ENCODE measurements around the gene GSTM4. TPM values are rescaled to one million over a fixed set of nuclear protein-coding genes. Genes with fewer than 3 reads are reported as not detected.
"Not testable (repeated sequence)": the region's sequence is repeated elsewhere in the genome, so short reads cannot be mapped to it uniquely, and the experiment has no call there.

Gene GSTM4
- total RNA-seq, 1 donor from 2014 or later = 10.4 TPM

DNA sequence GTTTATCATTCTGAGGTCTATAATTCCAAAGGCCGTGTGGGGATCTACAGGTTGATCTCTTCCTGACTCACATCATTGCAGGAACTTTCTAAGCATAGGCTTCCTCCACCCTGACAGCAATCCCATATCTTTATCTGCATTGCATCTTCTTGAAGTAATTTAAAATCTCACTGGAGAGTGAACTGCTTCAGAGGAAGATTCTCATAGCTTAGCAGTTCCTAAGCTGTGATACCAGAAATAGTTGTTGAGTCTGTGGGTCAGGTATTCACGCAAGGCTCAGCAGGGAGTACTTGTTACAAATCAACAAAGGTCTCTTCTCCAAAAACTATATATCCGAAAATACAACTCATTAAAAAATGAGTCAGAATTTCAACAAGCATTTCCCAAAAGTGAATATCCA, 39.2 kb downstream of the GSTM4 start:
- not testable (repeated sequence) for H3K27ac ChIP-seq (ENCODE audit: low read depth, low read length); H3K27me3 ChIP-seq (ENCODE audit: control insufficient read depth in 3 of 3, insufficient read depth in 3 of 3, low read length in 3 of 3); H3K4me1 ChIP-seq (ENCODE audit: control insufficient read depth in 3 of 3, insufficient read depth in 3 of 3, low read length in 3 of 3); H3K4me3 ChIP-seq (ENCODE audit: low read length in 3 of 3); H3K9ac ChIP-seq (ENCODE audit: low read depth in 1 of 3, low read length in 3 of 3); H3K36me3 ChIP-seq (ENCODE audit: control insufficient read depth in 3 of 3, insufficient read depth in 3 of 3, low read length in 3 of 3); H3K9me3 ChIP-seq (ENCODE audit: control insufficient read depth in 3 of 3, low read length in 3 of 3)

DNA sequence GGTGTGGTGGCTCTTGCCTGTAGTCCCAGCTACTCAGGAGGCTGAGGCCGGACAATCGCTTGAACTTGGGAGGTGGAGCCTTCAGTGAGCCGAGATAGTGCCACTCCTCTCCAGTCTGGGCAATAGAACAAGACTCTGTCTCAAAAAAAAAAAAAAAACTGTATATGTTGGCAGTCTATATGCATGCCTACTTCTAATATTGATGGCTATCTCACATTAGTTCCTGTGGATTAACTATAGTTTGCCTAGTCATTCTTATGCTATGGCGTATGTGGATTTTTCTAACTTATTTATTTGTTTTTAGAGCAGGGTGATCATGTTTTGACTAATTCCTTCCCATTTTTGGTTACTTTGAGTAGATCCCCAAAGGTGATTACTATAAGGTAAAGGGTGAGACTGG, 41.2 kb downstream of the GSTM4 start:
- no peak overlapping the region for H3K4me3 ChIP-seq (ENCODE audit: low read length in 3 of 3)
- no peak overlapping the region for H3K27ac ChIP-seq (ENCODE audit: low read depth, low read length)
- no peak overlapping the region for H3K9ac ChIP-seq (ENCODE audit: low read depth in 1 of 3, low read length in 3 of 3)
- no peaks in the 10 kb centered on the region for H3K36me3 ChIP-seq (ENCODE audit: control insufficient read depth in 3 of 3, insufficient read depth in 3 of 3, low read length in 3 of 3)
- H3K27me3 ChIP-seq (ENCODE audit: control insufficient read depth in 3 of 3, insufficient read depth in 3 of 3, low read length in 3 of 3) = no peaks in the 10 kb centered on the region
- no peaks in the 10 kb centered on the region for H3K9me3 ChIP-seq (ENCODE audit: control insufficient read depth in 3 of 3, low read length in 3 of 3)
- no peaks in the 10 kb centered on the region for H3K4me1 ChIP-seq (ENCODE audit: control insufficient read depth in 3 of 3, insufficient read depth in 3 of 3, low read length in 3 of 3)

DNA sequence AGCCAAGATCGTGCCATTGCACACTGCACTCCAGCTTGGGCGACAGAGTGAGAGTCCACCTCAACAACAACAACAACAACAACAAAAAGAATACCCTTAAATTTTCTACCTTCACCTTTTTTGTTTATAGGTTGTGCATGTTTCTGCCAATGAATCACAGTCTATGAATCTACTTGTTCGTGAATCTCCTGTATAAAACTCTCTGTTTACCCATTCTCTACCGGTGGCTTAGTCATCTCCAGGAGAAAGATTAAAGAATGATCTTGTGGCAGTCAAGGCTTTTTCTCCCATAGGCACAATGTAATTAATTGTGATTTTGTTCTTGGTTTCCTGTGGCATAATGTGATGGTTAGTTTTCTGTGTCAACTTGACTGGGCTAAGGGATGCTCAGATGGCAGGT, 42.0 kb downstream of the GSTM4 start:
- H3K27me3 ChIP-seq (ENCODE audit: control insufficient read depth in 3 of 3, insufficient read depth in 3 of 3, low read length in 3 of 3); H3K4me1 ChIP-seq (ENCODE audit: control insufficient read depth in 3 of 3, insufficient read depth in 3 of 3, low read length in 3 of 3); H3K9ac ChIP-seq (ENCODE audit: low read depth in 1 of 3, low read length in 3 of 3); H3K4me3 ChIP-seq (ENCODE audit: low read length in 3 of 3); H3K9me3 ChIP-seq (ENCODE audit: control insufficient read depth in 3 of 3, low read length in 3 of 3); H3K36me3 ChIP-seq (ENCODE audit: control insufficient read depth in 3 of 3, insufficient read depth in 3 of 3, low read length in 3 of 3); H3K27ac ChIP-seq (ENCODE audit: low read depth, low read length): not testable (repeated sequence)

DNA sequence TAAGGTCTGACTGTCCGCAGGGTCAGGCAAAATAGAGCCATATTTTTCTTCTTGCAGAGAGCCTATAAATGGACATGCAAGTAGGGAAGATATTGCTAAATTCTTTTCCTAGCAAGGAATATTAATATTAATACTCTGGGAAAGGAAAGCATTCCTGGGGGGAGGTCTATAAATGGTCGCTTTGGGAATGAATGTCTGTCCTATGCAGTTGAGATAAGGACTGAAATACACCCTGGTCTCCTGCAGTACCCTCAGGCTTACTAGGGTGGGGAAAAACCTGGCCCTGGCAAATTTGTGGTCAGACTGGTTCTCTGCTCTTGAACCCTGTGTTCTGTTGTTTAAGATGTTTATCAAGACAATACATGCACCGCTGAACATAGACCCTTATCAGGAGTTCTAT, 47.0 kb downstream of the GSTM4 start:
- not testable (repeated sequence) for H3K9me3 ChIP-seq (ENCODE audit: control insufficient read depth in 3 of 3, low read length in 3 of 3); H3K9ac ChIP-seq (ENCODE audit: low read depth in 1 of 3, low read length in 3 of 3); H3K27me3 ChIP-seq (ENCODE audit: control insufficient read depth in 3 of 3, insufficient read depth in 3 of 3, low read length in 3 of 3); H3K4me3 ChIP-seq (ENCODE audit: low read length in 3 of 3); H3K27ac ChIP-seq (ENCODE audit: low read depth, low read length); H3K4me1 ChIP-seq (ENCODE audit: control insufficient read depth in 3 of 3, insufficient read depth in 3 of 3, low read length in 3 of 3); H3K36me3 ChIP-seq (ENCODE audit: control insufficient read depth in 3 of 3, insufficient read depth in 3 of 3, low read length in 3 of 3)

DNA sequence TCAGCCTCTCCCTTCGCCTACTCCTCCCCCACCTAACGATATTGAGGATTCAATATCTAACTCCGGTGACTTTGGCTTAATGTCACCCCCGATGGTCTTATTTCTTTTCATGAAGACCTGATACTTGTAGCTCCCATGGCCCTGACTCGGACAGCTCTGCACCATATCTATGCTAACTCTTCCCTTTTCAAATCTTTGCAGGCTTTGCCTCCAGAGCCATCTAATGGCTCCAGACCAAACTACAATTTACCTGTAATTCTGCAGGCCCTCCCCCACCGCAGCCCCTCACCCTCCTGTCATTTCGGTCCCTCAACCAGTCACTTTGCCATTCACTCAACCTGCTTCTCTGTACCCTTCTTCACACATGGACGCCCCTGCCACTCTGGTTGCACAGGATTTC, 48.3 kb downstream of the GSTM4 start:
- H3K4me1 ChIP-seq (ENCODE audit: control insufficient read depth in 3 of 3, insufficient read depth in 3 of 3, low read length in 3 of 3) = no peaks in the 10 kb centered on the region
- no peak overlapping the region for H3K9ac ChIP-seq (ENCODE audit: low read depth in 1 of 3, low read length in 3 of 3)
- no peaks in the 10 kb centered on the region for H3K27me3 ChIP-seq (ENCODE audit: control insufficient read depth in 3 of 3, insufficient read depth in 3 of 3, low read length in 3 of 3)
- H3K36me3 ChIP-seq (ENCODE audit: control insufficient read depth in 3 of 3, insufficient read depth in 3 of 3, low read length in 3 of 3) = no peaks in the 10 kb centered on the region
- no peak overlapping the region for H3K27ac ChIP-seq (ENCODE audit: low read depth, low read length)
- H3K4me3 ChIP-seq (ENCODE audit: low read length in 3 of 3) = no peak overlapping the region
- no peaks in the 10 kb centered on the region for H3K9me3 ChIP-seq (ENCODE audit: control insufficient read depth in 3 of 3, low read length in 3 of 3)

DNA sequence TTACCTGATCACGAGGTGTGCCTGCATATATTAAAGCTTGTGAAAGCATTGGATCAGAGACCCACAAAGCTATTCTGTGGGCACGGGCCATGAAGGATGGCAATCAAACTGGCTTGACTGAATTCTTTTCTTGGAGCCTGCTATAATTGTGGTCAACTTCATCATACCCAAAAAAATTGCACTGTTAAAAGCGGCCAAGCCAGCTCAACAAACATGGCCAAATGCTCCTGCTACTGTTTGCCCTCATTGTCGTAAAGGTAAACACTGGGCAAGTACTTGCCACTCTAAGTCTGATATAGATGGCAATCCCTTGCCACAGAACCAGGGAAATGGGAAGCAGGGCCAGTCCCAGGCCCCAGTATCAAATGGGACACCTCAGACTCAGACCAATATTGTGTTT, 49.5 kb downstream of the GSTM4 start:
- H3K9ac ChIP-seq (ENCODE audit: low read depth in 1 of 3, low read length in 3 of 3) = no peak overlapping the region
- no peak overlapping the region for H3K27ac ChIP-seq (ENCODE audit: low read depth, low read length)
- no peaks in the 10 kb centered on the region for H3K36me3 ChIP-seq (ENCODE audit: control insufficient read depth in 3 of 3, insufficient read depth in 3 of 3, low read length in 3 of 3)
- H3K4me3 ChIP-seq (ENCODE audit: low read length in 3 of 3) = no peak overlapping the region
- H3K27me3 ChIP-seq (ENCODE audit: control insufficient read depth in 3 of 3, insufficient read depth in 3 of 3, low read length in 3 of 3) = no peaks in the 10 kb centered on the region
- H3K4me1 ChIP-seq (ENCODE audit: control insufficient read depth in 3 of 3, insufficient read depth in 3 of 3, low read length in 3 of 3) = no peaks in the 10 kb centered on the region
- no peaks in the 10 kb centered on the region for H3K9me3 ChIP-seq (ENCODE audit: control insufficient read depth in 3 of 3, low read length in 3 of 3)

DNA sequence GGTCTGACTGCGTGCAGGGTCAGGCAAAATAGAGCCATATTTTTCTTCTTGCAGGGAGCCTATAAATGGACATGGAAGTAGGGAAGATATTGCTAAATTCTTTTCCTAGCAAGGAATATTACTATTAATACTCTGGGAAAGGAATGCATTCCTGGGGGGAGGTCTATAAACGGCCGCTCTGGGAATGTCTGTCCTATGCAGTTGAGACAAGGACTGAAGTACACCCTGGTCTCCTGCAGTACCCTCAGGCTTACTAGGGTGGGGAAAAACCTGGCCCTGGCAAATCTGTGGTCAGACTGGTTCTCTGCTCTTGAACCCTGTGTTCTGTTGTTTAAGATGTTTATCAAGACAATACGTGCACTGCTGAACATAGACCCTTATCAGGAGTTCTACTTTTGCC, 53.0 kb downstream of the GSTM4 start:
- H3K9me3 ChIP-seq (ENCODE audit: control insufficient read depth in 3 of 3, low read length in 3 of 3); H3K4me1 ChIP-seq (ENCODE audit: control insufficient read depth in 3 of 3, insufficient read depth in 3 of 3, low read length in 3 of 3); H3K36me3 ChIP-seq (ENCODE audit: control insufficient read depth in 3 of 3, insufficient read depth in 3 of 3, low read length in 3 of 3); H3K4me3 ChIP-seq (ENCODE audit: low read length in 3 of 3); H3K27me3 ChIP-seq (ENCODE audit: control insufficient read depth in 3 of 3, insufficient read depth in 3 of 3, low read length in 3 of 3); H3K27ac ChIP-seq (ENCODE audit: low read depth, low read length); H3K9ac ChIP-seq (ENCODE audit: low read depth in 1 of 3, low read length in 3 of 3): not testable (repeated sequence)

DNA sequence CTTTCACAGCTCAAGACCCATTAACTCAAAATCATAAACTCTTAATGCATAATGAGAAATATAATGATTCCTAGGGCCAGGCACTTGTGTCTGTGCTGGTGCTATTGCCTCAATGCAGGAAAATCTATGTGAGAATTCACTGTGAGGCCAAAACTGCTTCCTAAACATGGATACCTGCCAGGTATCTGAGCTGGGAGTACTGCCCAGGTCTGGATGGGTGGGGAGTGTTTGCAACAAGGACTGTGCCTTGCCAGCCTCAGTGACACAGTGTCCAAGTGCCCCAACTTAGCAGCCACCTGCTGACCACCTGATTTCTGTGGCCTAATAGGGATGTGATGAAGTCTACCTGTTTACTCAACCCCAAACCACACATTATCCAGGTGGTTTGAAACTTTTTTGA, 53.9 kb downstream of the GSTM4 start:
- not testable (repeated sequence) for H3K27me3 ChIP-seq (ENCODE audit: control insufficient read depth in 3 of 3, insufficient read depth in 3 of 3, low read length in 3 of 3); H3K27ac ChIP-seq (ENCODE audit: low read depth, low read length); H3K36me3 ChIP-seq (ENCODE audit: control insufficient read depth in 3 of 3, insufficient read depth in 3 of 3, low read length in 3 of 3); H3K9me3 ChIP-seq (ENCODE audit: control insufficient read depth in 3 of 3, low read length in 3 of 3); H3K4me3 ChIP-seq (ENCODE audit: low read length in 3 of 3); H3K9ac ChIP-seq (ENCODE audit: low read depth in 1 of 3, low read length in 3 of 3); H3K4me1 ChIP-seq (ENCODE audit: control insufficient read depth in 3 of 3, insufficient read depth in 3 of 3, low read length in 3 of 3)

Other genes with a start within 250 kb of the GSTM4 start
- gene PSMA5, start 229.7 kb upstream of the GSTM4 start, total RNA-seq = 28.2 TPM
- gene SYPL2, start 189.6 kb upstream of the GSTM4 start, total RNA-seq = 38.6 TPM
- 3.1 TPM for gene ATXN7L2, start 172.2 kb upstream of the GSTM4 start, total RNA-seq
- gene CYB561D1, start 162.0 kb upstream of the GSTM4 start, total RNA-seq = 4.2 TPM
- gene AMIGO1, start 146.4 kb upstream of the GSTM4 start, total RNA-seq = 8.4 TPM
- gene GPR61, start 116.2 kb upstream of the GSTM4 start, total RNA-seq = 0.52 TPM
- gene GNAI3, start 107.5 kb upstream of the GSTM4 start, total RNA-seq = 8.4 TPM
- not detected for gene GNAT2, start 36.5 kb upstream of the GSTM4 start, total RNA-seq
- 34.4 TPM for gene AMPD2, start 36.3 kb upstream of the GSTM4 start, total RNA-seq
- gene GSTM2, start 12.0 kb downstream of the GSTM4 start, total RNA-seq = 32.9 TPM
- gene GSTM1, start 31.7 kb downstream of the GSTM4 start, total RNA-seq = 16.7 TPM
- 11.5 TPM for gene GSTM5, start 56.2 kb downstream of the GSTM4 start, total RNA-seq
- 24.5 TPM for gene GSTM3, start 84.9 kb downstream of the GSTM4 start, total RNA-seq
- not detected for gene EPS8L3, start 107.8 kb downstream of the GSTM4 start, total RNA-seq

All from skeletal muscle tissue (tissue), 4 donors.